GM12874 (cell line): ENCODE data around the gene CCBE1.

Experiments used
- TF ChIP-seq, protein P1 (sequence below): IDR thresholded peaks from 2 replicates; pipeline ENCODE4 v1.5.1; 2011; ENCODE audit warnings: low read depth, mild to moderate bottlenecking, control low read depth, low read length, moderate library complexity; ENCODE audit not compliant: insufficient read depth

Gene CCBE1

DNA sequence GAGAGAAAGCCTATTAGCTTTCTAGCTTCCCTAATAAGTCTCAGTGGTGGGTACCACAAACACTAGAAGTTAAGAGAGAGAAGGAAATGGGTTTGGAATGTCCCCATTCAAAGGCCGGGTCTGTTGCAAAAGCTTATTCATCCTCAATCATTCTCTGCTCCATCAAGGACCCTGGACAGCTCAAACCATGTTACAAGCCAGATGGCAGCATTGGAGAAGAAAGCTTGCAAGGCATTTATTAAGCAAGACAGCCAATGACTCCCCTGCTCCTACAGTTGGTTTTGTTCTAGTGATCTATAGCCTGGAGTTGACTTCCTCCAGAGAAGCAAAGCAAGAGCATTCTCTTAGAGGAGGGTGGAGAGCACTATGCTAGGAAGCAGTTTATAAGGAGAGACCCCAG, 251.2 kb downstream of the CCBE1 start:
- TF ChIP-seq, protein P1, sequence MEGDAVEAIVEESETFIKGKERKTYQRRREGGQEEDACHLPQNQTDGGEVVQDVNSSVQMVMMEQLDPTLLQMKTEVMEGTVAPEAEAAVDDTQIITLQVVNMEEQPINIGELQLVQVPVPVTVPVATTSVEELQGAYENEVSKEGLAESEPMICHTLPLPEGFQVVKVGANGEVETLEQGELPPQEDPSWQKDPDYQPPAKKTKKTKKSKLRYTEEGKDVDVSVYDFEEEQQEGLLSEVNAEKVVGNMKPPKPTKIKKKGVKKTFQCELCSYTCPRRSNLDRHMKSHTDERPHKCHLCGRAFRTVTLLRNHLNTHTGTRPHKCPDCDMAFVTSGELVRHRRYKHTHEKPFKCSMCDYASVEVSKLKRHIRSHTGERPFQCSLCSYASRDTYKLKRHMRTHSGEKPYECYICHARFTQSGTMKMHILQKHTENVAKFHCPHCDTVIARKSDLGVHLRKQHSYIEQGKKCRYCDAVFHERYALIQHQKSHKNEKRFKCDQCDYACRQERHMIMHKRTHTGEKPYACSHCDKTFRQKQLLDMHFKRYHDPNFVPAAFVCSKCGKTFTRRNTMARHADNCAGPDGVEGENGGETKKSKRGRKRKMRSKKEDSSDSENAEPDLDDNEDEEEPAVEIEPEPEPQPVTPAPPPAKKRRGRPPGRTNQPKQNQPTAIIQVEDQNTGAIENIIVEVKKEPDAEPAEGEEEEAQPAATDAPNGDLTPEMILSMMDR: no peak

DNA sequence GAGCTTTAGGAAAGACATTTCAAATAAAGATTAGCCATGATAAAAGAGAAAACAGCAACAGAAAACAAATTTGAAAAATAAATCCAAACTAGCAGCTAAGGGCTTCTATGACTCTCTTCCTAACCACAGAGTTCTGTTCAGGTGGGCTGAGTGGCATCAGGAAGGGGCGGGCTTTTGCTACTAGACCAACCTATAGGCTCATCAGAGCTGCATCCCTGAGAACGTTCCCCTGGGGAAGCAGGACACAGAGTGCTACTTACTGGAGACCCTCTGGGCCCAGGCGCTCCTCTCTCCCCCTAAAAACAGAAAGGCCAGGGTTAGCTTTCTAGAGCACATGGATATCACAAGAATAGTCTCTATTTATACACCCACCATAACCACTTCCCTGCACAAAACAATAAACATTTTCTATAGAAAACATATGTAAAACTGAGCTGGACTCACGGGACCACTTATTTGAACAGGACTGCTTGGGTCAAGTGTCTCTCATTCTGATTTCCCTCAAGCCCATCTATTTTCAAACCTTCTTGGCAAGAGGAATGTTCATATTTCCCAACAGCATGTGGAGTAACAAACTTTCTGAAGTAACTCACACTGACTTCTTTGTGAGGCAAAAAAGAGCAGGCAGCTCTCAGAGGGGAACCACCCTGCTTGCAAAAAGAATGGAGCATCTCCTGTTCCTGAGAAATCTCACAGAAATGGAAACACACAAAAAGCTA, 259.2 kb downstream of the CCBE1 start:
- TF ChIP-seq, protein P1: no peak

DNA sequence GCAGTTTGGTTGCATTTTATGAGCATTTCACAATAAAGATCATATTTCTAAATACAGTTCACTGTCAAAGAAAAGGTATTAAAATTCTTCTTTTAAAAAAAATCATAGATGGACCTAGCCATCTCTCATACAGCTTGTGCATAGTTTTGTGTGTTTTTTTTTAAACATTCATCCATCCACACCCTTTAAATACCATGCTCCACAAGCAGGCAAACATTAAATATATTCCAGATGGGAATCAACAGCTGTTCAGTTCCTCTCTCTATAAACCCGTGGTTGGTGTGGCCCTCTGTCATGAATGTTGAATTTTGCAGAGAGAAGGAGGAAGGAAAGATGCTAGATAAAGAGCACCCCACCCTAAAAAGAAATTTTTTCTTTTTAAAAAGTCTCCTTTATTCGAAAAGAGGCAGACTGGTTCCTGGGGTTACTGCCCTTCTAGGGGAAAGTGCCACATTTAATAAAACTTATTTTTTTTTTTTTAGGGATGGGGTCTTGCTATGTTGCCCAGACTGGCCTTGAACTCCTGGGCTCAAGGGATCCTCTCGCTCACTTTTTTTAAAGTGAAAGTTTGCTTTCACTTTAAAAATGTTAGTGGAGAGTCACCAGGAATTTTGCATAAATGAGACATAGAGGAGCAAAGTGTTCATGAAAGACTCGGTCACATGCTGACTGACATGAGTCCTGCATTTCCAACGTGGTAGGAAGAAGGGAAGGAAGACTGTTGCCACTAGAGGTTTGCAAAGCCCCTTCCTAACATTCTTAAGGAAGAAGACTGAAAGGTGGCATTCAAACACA, 264.2 kb downstream of the CCBE1 start:
- TF ChIP-seq, protein P1: no peak

DNA sequence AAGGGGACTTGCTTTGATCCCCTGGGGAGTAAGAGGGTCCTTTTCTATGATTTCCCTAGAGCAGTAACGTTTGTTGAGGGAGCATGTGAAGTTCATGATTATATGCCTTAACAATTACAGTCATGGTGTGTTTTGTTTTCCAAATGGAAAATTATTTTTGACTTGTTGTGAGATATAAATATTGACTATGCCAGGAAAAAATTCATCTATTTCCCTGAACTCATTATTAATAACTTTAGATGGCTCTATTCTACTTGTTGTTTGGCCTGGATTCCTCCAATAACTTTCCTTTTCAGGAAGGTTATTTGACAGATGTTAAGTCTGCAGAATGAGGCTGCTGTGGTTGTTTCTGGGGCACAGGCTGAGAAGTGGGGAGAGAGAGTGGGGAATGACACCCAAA, 266.1 kb downstream of the CCBE1 start:
- TF ChIP-seq, protein P1: no peak

DNA sequence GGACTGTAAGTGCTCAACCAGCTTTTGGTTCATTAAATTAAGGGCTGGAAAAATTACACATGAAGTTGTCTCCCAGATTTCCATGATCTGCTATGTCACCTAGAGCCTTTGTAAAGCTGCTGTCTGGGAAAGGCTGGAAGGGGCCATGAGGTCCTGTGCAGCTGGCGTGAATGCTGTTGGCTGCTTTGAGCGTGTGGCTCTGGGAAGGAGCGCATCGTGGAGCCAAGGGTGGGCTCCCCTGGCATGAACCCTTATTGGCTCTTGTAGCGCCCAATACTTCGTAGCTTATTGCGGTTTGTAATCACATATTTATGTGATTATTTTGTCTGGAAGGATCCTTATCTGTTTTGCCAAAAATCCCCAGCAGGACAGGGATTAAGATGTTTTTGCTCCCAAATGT, 267.6 kb downstream of the CCBE1 start:
- TF ChIP-seq, protein P1: no peak

DNA sequence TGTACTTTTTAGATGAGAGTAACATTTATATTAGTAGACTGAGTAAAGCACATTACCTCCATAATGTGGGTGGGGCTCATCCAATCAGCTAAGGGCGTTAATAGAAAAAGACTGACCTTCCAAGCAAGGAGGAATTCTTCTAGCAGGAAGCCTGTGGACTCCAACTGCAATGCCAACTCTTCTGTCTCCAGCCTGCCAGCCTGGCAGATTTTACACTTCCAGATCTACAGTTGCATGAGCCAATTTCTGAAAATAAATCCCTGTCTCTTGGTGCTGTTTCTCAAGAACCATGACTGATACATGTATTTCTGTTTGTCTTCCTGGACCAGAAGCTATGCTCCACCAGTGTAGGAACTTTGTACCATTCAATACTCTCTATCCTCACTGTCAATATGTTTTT, 269.2 kb downstream of the CCBE1 start:
- TF ChIP-seq, protein P1: no peak

DNA sequence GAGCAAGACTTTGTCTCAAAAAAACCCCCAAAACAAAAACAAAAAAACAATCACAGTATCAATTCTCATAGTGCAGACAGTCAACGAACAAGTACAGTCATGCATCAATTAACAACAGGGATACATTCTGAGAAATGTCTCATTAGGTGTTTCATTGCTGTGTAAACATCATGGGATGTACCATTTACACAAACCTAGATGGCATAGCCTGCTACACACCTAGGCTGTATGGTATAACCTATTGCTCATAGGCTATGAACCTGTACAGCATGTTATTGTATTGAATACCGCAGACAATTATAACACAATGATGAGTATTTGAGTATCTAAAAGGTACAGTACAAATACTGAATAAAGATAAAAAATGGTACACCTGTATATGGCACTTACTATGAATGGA, 270.4 kb downstream of the CCBE1 start:
- TF ChIP-seq, protein P1: no peak
